SK-N-SH (cell line): ENCODE measurements around the gene KNTC1.

ENCODE experiments used
- EP300 ChIP-seq, 2 experiments: IDR thresholded peaks; 2 replicates each; pipeline versions ENCODE4 v1.4.0 to v1.6.1; 2012; ENCODE audit warnings: borderline replicate concordance in 1 of 2, low read depth in 1 of 2, low read length in 1 of 2
- EZH2phosphoT487 ChIP-seq: fragments of 200-600 bp; sonication (generic); IDR thresholded peaks from 2 replicates; pipeline ENCODE4 v1.6.1; 2017; ENCODE audit warnings: low read depth, mixed run types, mild to moderate bottlenecking, antibody characterized with exemption, moderate library complexity, borderline replicate concordance
- FOXJ3 ChIP-seq: sonication (generic); formaldehyde crosslinking; IDR thresholded peaks from 2 replicates; pipeline ENCODE4 v1.5.1; 2020; ENCODE audit warnings: mild to moderate bottlenecking, missing genetic modification reagents
- GABPA ChIP-seq: IDR thresholded peaks from 2 replicates; pipeline ENCODE4 v1.4.0; 2012; ENCODE audit warnings: low read depth, mild to moderate bottlenecking
- MXI1 ChIP-seq: IDR thresholded peaks from 2 replicates; pipeline ENCODE4 v1.6.1; 2012; ENCODE audit warnings: mild to moderate bottlenecking, low read depth, low read length, improper control_type of control experiment
- NRF1 ChIP-seq: IDR thresholded peaks from 2 replicates; pipeline ENCODE4 v1.6.1; 2012; ENCODE audit warnings: low read depth, mild to moderate bottlenecking, low read length
- POLR2AphosphoS5 ChIP-seq: IDR thresholded peaks from 2 replicates; pipeline ENCODE4 v1.6.1; 2012; ENCODE audit warnings: low read depth, low read length
- RAD21 ChIP-seq: IDR thresholded peaks from 2 replicates; pipeline ENCODE4 v1.6.1; 2012; ENCODE audit warnings: mild to moderate bottlenecking, low read length
- SMC3 ChIP-seq: IDR thresholded peaks from 2 replicates; pipeline ENCODE4 v1.6.1; 2012; ENCODE audit warnings: low read depth, low read length, improper control_type of control experiment
- TF ChIP-seq, protein P1 (sequence below): fragments of 200-600 bp; sonication (generic); IDR thresholded peaks from 2 replicates; pipeline ENCODE4 v1.6.1; 2017; ENCODE audit warnings: antibody characterized with exemption, mild to moderate bottlenecking, moderate library complexity
- TF ChIP-seq, protein P2 (sequence below): IDR thresholded peaks from 2 replicates; pipeline ENCODE4 v1.4.0; 2012; ENCODE audit warnings: low read depth, borderline replicate concordance

DNA sequence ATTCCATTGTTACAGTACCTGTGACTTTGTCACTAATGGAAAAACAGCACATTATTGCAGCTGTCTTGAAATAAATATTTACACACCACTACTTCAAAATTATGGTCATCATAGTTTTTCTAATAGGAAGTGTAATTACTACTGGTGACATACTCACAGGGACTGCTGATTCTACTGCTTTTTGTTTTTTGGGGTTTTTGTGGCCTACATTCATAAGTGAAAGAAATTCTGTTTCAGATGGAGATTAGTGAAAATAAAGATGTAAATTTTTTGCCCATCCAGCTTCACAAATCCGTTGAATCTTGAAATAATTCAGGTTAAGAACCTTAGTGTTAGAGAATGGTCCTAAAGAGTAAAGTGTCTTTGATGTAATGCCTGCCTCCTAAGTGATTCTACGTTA is 17.5 kb downstream of the KNTC1 start:
- TF ChIP-seq, protein P1, sequence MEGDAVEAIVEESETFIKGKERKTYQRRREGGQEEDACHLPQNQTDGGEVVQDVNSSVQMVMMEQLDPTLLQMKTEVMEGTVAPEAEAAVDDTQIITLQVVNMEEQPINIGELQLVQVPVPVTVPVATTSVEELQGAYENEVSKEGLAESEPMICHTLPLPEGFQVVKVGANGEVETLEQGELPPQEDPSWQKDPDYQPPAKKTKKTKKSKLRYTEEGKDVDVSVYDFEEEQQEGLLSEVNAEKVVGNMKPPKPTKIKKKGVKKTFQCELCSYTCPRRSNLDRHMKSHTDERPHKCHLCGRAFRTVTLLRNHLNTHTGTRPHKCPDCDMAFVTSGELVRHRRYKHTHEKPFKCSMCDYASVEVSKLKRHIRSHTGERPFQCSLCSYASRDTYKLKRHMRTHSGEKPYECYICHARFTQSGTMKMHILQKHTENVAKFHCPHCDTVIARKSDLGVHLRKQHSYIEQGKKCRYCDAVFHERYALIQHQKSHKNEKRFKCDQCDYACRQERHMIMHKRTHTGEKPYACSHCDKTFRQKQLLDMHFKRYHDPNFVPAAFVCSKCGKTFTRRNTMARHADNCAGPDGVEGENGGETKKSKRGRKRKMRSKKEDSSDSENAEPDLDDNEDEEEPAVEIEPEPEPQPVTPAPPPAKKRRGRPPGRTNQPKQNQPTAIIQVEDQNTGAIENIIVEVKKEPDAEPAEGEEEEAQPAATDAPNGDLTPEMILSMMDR, result no peak
- TF ChIP-seq GABPA, result no peak
- TF ChIP-seq RAD21, result no peak
- no peak for TF ChIP-seq MXI1
- TF ChIP-seq, protein P2, sequence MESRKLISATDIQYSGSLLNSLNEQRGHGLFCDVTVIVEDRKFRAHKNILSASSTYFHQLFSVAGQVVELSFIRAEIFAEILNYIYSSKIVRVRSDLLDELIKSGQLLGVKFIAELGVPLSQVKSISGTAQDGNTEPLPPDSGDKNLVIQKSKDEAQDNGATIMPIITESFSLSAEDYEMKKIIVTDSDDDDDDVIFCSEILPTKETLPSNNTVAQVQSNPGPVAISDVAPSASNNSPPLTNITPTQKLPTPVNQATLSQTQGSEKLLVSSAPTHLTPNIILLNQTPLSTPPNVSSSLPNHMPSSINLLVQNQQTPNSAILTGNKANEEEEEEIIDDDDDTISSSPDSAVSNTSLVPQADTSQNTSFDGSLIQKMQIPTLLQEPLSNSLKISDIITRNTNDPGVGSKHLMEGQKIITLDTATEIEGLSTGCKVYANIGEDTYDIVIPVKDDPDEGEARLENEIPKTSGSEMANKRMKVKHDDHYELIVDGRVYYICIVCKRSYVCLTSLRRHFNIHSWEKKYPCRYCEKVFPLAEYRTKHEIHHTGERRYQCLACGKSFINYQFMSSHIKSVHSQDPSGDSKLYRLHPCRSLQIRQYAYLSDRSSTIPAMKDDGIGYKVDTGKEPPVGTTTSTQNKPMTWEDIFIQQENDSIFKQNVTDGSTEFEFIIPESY, result no peak
- no peak for TF ChIP-seq FOXJ3
- no peak for TF ChIP-seq EP300 (IDR thresholded peaks at IDR 0.05; ENCODE audit: borderline replicate concordance in 1 of 2, low read depth in 1 of 2, low read length in 1 of 2)
- no peak for TF ChIP-seq SMC3
- no peak for TF ChIP-seq POLR2AphosphoS5
- TF ChIP-seq EZH2phosphoT487, result no peak
- no peak for TF ChIP-seq NRF1
